NT2/D1 (cell line): Measurements from ENCODE around the gene MANF.

Experiments
- SUZ12 ChIP-seq: IDR thresholded peaks from 2 replicates; pipeline ENCODE4 v1.6.1; 2011; ENCODE audit not compliant: insufficient read length, insufficient read depth; ENCODE audit errors: extremely low read depth
- YY1 ChIP-seq: IDR thresholded peaks from 2 replicates; pipeline ENCODE4 v1.6.1; 2011; ENCODE audit not compliant: insufficient read length, insufficient read depth

- TF ChIP-seq YY1 (no peak), SUZ12 (no peak)
Measured at GRCh38 chr3:51378065-51378464, 7.0 kb upstream of the MANF start.
